ENCODE data around the gene MUC20.

GRCh38 chr3:195748661-195749060 lies 27.9 kb downstream of the MUC20 start:
- TF ChIP-seq CTCF (conservative IDR thresholded peaks at IDR 0.05) (no peak), ZFX (IDR thresholded peaks at IDR 0.05) (no peak)
